22Rv1 (cell line): ENCODE data around the gene PCDHB11.
"Not testable (repeated sequence)": the region's sequence is repeated elsewhere in the genome, so short reads cannot be mapped to it uniquely, and the experiment has no call there.

ENCODE experiments used
- H3K27ac ChIP-seq: fragments of 450-650 bp; 2 replicates; pipeline ENCODE4 v1.5.1; 2017
- ZFX ChIP-seq: fragments of 450-650 bp; IDR thresholded peaks from 2 replicates; pipeline ENCODE4 v1.6.1; 2017; ENCODE audit warnings: antibody characterized with exemption, borderline replicate concordance
- TF ChIP-seq, protein P1 (sequence below): fragments of 450-650 bp; IDR thresholded peaks from 2 replicates; pipeline ENCODE4 v1.5.1; 2017; ENCODE audit warnings: mild to moderate bottlenecking

PCDHB11 gene

GRCh38 chr5:141213656-141214339 lies 14.4 kb downstream of the PCDHB11 start, which contains the start of gene PCDHB13:
PCDHB13 (plus strand) TSS chr5:141213919; CDS start chr5:141214124, 205 bp downstream.
- H3K27ac ChIP-seq = not testable (repeated sequence)
- TF ChIP-seq, protein P1, sequence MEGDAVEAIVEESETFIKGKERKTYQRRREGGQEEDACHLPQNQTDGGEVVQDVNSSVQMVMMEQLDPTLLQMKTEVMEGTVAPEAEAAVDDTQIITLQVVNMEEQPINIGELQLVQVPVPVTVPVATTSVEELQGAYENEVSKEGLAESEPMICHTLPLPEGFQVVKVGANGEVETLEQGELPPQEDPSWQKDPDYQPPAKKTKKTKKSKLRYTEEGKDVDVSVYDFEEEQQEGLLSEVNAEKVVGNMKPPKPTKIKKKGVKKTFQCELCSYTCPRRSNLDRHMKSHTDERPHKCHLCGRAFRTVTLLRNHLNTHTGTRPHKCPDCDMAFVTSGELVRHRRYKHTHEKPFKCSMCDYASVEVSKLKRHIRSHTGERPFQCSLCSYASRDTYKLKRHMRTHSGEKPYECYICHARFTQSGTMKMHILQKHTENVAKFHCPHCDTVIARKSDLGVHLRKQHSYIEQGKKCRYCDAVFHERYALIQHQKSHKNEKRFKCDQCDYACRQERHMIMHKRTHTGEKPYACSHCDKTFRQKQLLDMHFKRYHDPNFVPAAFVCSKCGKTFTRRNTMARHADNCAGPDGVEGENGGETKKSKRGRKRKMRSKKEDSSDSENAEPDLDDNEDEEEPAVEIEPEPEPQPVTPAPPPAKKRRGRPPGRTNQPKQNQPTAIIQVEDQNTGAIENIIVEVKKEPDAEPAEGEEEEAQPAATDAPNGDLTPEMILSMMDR = peak; percentile 78

DNA sequence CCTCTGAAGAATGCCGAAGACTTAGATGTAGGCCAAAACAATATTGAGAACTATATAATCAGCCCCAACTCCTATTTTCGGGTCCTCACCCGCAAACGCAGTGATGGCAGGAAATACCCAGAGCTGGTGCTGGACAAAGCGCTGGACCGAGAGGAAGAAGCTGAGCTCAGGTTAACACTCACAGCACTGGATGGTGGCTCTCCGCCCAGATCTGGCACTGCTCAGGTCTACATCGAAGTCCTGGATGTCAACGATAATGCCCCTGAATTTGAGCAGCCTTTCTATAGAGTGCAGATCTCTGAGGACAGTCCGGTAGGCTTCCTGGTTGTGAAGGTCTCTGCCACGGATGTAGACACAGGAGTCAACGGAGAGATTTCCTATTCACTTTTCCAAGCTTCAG lies 15.2 kb downstream of the PCDHB11 start:
- not testable (repeated sequence) for H3K27ac ChIP-seq

DNA sequence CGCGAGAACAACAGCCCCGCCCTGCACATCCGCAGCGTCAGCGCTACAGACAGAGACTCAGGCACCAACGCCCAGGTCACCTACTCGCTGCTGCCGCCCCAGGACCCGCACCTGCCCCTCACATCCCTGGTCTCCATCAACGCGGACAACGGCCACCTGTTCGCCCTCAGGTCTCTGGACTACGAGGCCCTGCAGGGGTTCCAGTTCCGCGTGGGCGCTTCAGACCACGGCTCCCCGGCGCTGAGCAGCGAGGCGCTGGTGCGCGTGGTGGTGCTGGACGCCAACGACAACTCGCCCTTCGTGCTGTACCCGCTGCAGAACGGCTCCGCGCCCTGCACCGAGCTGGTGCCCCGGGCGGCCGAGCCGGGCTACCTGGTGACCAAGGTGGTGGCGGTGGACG lies 16.1 kb downstream of the PCDHB11 start:
- not testable (repeated sequence) for H3K27ac ChIP-seq

DNA sequence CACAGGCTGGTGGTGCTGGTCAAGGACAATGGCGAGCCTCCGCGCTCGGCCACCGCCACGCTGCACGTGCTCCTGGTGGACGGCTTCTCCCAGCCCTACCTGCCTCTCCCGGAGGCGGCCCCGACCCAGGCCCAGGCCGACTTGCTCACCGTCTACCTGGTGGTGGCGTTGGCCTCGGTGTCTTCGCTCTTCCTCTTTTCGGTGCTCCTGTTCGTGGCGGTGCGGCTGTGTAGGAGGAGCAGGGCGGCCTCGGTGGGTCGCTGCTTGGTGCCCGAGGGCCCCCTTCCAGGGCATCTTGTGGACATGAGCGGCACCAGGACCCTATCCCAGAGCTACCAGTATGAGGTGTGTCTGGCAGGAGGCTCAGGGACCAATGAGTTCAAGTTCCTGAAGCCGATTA lies 16.6 kb downstream of the PCDHB11 start:
- H3K27ac ChIP-seq = not testable (repeated sequence)

- no peak within 1 kb of the TSS for H3K27ac ChIP-seq
- TF ChIP-seq, protein P1 = peak; percentile 73
- no peak for TF ChIP-seq ZFX
These were observed 23.8 kb downstream of the PCDHB11 start, which contains the start of gene PCDHB14 for GRCh38 chr5:141223112-141223783. PCDHB14 (plus strand) TSS chr5:141223343; CDS start chr5:141223506, 163 bp downstream.

GRCh38 chr5:141224844-141225243 lies 25.4 kb downstream of the PCDHB11 start:
- H3K27ac ChIP-seq = not testable (repeated sequence)

- H3K27ac ChIP-seq = not testable (repeated sequence)
These were observed 26.0 kb downstream of the PCDHB11 start for GRCh38 chr5:141225421-141225820.

GRCh38 chr5:141234109-141234667 lies 34.8 kb downstream of the PCDHB11 start:
- TF ChIP-seq, protein P1 = peak; percentile 92
- TF ChIP-seq ZFX = no peak
- no peak overlapping the region for H3K27ac ChIP-seq

- H3K27ac ChIP-seq = not testable (repeated sequence)
These were observed 36.5 kb downstream of the PCDHB11 start for GRCh38 chr5:141235922-141236321.

- no peak overlapping the region for H3K27ac ChIP-seq
- no peak for TF ChIP-seq ZFX
- TF ChIP-seq, protein P1 = no peak
These were observed 37.3 kb downstream of the PCDHB11 start for GRCh38 chr5:141236516-141237313.
